Activated CD8-positive, alpha-beta memory T cell treated with anti-CD3 and anti-CD28 coated beads for 48 hours (primary cell): Measurements from ENCODE around the gene KRT13.

Experiments
- DNase-seq, 3 experiments: peaks; one replicate each; pipeline ENCODE4 v3.0.0-alpha.2; 2020; ENCODE audit warnings: low read depth in 2 of 3, low spot score in 2 of 3

Gene KRT13

DNA sequence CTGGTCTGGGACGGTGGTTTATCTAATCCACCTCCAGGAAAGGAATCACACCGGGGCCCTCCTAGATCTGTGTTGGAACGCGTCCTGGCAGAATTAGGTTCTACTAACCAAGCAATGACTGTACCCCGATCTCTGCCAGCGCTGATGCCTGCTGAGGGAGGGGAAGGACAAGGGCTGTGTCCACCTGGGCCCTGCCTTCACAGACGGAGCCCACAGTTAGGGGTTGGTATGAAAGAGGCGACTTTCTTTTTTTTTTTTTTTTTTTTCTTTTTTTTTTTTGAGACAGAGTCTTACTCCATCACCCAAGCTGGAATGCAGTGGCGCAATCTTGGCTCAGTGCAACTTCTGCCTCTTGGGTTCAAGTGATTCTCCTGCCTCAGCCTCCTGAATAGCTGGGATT lies 32.6 kb upstream of the KRT13 start:
- DNase-seq = no peak

DNA sequence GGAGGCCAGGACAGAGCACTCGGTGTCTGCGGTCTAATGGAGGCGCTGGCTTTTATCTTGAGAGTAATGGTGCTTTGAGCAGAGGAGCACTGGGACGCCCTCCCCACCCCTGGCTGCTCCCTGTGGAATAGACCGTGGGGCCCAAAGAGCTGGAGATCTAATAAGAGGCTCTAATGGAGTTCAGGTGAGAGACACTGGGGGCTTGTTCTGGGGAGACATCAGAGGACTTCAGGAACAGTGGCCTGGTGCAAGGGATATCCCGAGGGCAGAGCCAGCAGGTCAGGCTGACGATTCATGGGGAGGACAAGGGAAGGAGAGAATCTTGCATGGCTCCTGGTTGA lies 32.2 kb upstream of the KRT13 start:
- no peak for DNase-seq

DNA sequence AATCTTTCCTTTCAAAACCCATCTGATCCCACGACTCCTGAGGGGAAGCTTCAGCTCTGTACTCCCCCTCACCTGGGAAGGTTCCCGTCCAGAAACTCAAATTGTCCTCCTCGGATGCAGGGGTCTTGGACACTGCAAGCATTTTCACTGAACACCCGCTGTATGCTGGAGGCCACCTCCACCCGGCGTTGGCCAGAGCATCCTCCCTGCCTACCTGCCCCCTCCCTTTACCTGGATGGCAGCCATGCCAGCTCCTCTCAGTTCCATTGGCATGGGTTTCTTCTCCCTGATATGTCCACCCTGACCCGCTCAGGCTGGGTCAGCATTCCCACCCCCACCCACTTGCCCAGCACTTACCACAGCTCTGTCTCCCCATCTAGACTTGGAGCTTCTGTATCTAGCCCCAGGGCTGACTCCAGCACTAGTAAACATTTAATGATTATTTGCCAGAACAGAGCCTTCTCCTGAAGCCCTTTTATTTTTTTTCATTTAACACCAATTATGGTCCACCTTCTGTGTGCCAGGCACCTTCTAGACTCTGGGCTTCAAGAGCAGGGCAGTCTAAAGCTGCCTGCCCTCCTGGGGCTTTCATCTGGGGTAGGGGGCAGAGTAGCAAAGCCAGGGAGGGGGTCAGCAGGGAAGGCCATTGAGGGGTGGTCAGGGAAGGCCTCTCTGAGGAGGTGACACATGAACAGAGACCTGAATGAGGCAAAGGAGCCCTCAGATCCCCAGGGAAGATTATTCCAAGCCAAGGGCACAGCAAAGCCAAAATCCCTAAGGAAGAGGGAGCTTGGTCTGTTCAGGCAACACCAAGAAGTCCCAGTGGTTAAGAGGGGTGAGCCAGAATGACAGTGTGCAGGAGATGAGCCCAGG lies 31.6 kb upstream of the KRT13 start:
- DNase-seq = no peak

DNA sequence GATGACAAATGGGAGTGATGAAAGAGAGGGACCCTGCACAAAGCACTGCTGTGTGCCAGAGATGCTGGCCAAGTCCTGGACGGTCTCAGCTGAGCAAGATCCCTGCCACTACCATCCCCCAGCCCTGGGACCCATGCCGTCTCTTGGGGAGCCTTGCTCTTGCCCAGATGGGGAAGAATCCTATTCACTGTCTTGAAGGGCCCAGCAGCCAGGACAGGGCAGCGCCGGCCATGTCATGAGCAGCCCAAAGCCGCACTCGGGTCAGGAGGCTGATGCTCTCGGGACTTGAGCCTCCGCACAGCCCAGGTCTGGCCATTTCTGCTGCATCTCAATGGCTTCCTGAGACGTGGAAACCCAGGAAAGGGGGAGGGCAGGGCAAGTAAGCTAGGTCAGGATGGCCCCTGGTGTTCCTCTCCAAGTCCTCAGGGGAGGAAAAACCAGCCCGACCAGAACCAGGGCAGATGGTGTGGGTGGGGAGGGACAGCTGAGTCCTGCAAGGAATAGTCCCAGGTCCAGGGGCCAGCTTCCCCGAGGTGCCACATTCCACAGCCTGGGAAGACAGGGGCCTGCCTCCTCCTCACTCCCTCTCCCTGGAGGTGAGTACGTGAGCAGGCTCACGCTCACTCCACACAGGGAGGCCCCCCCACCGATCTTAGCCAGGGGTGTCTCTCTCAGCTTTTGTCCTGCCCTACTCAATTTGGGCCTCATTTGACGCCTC lies 30.5 kb upstream of the KRT13 start:
- no peak for DNase-seq

DNA sequence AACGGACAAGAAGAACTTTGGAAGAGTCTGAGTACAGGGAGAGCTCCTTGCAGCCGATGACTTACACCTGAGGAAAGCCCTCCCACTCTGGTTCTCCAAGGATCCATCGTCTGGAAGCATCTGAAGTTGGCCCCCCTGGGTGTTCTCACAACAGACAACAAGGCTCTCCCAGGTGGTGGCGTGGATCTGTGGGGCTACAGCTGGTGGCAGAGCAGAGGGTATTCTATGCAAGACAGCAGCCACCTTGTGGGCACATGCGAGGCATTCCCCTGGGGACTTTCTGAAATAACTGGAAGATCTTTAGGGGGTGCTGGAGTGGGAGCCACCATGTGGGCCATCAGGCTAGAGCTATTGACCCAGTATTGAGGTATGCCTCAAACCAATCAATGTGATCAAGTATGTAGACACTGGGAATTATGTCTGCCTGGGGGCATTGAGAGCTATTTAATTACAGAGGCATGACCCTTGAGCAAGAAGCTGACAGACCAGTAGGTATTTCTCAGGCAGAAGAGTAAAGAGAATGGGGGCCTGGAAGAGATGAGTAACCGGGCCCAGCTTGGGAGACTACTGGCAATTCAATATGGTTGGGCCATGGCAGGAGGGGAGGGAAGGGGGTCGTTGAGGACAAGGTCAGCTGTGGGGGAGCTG lies 29.6 kb upstream of the KRT13 start:
- DNase-seq = no peak

DNA sequence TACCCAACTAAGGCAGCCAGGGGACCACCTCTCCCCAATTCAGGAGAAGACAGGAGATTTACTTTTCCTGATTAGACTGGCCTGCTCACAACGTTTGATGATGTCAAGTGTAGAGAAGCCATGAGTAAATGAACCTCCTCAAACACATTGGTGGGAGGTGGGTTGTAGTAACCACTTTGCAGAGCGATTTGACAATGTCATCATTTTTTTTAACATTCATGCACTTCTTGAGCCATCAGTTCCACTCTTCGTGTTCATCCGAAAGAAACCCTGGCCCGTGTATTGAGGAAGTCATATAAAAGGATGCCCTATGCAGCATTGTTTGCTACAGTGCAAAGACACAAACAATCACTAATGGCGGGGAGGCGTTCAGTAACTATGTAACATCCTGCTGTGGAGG lies 28.2 kb upstream of the KRT13 start:
- DNase-seq = no peak

DNA sequence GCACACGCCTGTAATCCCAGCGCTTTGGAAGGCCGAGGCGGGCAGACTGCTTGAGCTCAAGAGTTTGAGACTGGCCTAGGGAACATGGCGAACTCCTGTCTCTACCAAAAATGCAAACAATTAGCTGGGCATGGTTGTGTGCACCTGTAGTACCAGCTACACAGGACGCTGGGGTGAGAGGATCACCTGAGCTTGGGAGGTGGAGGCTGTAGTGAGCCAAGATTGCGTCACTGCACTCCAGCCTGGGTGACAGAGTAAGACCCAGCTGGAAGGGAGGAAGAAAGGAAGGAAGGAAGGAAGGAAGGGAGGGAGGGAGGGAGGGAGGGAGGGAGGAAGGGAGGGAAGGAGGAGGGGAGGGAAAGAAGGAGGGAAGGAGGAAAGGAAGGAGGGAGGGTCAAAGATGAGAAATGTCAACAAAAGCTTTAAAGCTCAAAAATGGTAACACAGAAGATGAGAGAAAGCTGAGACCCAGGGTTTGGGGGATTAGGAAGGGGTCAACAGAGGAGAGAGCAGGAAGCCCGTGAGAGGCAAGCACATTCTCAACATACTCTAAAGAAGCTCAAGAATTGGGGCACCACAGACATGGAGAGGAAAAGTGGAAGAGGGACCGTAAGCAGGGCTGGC lies 27.6 kb upstream of the KRT13 start:
- no peak for DNase-seq

DNA sequence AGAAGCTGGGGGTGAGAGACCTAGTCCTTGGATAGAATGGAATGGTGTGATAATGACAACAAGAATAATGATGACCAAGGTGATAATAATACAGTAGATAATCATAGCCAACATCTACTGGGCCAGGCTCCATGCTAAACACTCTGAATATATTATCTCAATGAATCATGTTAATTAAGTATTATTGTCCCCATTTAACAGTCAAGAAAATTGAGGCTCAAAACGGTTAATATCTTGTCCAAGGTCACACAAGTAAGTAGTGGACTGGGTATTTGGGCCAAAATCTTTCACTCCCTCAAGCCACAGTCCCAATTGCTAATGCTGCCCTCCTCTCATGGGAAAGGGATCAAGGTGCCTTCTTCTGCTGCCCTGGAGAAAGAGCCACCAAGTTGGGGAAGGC lies 26.6 kb upstream of the KRT13 start:
- DNase-seq = no peak

DNA sequence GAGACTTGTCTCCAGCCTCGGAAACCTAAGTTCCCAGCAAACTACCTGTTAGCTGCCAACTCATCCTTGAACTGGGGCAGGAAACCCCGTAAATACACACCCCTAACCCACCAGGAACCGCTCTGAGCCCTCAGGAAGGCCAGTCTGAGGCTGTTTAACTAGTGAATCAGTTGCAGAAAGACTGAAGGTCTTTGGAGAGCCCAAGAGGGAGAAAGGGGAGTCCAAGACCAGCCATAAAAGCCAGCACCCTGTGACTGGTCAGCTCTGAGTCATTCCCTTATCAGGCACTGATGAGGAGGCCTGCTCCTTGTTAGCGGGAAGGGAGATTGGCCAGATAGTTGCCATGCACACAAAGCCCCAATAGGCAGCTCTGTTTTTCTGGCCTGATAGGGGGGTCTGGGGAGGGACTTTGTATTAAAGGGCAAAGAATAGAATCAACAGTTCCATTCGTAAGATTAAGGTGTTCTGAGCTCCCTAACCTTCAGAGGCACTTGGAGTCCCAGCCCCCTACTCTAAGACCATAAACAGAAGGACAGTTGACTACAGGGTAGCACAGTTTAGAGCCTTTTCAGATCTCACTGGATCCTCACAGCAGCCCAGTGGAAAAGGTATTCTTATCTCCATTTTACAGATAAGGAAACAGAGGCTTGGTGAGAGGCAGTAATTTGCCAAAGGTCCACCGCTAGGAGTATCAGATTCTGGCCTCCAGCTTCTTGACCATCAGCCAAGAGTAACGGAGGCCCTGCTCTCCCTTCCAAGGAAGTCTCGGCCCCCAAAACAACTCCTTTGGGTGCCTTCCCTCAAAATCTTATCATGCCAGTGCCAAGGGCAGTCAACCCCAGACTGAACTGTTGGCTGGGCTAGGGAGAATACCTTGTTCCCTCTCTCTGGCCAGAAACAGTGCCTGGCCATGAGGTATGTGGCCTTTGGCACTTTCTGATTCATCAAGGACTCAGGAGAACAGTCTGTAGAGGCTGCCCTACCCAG lies 24.9 kb upstream of the KRT13 start:
- DNase-seq = no peak

DNA sequence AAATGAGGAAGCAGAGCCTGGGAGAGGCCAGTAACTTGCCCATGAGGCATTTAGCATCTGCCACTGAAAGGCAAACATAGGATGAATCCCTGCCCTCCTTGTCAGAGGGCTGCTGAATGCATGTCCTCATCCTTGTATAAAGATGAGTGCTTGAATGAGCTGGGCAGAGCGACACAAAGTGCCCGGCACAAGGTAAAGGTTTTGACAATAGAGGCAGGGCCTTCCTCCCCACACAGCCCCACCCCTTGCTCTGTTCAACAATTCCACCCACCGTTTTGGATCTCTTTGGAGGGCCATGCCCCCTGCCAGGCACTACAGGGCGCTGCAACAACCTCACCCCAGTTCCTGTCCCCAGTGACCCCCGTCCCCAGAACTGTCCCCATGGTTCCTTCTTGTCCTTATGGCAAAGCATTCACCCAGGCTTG lies 24.1 kb upstream of the KRT13 start:
- no peak for DNase-seq

DNA sequence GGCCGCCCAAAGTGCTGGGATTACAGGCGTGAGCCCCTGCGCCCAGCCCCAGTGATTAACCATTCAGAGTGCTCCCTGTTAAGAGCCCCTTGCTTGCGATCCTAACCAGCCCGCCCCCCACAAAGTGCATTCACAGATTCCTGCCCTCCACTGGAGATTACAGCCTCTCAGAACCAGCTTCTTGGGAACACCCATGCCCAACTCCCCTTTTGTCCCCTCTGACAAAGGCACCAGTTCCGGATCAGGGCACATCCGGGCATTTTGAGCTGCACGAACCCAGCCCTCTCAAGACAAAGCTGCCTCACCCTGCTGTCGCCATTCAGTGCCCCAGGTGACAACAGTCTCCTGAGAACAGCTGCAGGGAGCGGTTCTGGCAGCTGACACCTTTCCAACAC lies 23.5 kb upstream of the KRT13 start:
- no peak for DNase-seq

DNA sequence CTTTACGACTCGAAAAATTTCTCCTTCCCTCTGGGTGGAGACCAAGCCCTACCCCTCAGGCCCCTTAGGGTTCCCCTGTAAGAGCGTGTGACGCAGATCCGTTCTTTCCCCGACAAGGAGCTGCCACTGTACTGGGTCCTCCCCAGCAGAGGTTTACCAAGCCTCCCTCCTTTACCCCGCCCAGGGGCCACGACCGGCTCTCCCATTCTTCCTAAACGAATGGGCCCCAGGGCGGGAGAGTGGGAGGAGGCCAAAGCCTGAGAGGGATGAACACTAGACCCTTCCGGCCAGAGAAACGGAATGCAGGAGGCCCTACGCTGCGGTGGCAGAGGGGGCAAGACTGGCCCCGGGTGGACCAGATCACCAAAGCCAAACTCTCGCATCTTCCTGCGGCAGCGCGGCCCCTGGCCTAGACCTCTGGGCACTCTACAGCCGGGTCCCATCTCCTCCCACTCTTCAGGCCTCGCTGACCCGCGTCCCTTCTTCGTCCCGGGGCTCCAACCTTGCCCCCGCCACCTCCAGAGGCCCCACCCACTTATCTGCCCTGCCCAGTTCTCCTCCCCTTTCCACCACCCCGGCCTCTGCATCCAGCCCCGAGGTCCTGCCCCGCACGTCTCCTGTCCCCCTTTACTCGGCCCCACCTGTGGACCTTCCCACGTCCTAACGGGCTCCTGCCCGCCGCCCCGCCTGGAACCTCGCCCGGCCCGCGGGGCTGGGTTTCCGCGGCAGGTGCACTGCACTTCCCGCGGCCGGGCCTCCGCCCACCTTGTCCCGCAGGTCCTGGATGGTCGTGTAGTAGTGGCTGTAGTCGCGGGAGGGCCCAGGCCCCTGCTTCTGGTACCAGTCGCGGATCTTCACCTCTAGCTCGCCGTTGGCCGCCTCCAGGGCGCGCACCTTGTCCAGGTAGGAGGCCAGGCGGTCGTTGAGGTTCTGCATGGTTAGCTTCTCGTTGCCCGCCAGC lies 21.9 kb upstream of the KRT13 start:
- DNase-seq = no peak

DNA sequence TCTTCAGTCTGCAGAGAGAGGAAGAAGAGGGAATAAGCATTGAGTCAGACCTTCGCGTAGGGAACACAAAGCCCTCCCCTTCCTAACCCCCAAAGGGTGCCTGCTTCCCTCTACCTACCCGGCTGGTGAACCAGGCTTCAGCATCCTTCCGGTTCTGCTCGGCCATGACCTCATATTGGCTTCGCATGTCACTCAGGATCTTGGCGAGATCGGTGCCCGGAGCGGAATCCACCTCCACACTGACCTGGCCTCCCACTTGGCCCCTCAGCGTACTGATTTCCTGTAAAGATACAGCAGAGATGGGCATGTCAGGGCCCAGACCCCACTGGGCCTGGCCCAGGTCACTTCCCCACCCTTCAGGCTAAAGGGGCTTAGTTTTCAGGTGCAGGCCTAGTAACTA lies 18.8 kb upstream of the KRT13 start:
- DNase-seq = no peak

DNA sequence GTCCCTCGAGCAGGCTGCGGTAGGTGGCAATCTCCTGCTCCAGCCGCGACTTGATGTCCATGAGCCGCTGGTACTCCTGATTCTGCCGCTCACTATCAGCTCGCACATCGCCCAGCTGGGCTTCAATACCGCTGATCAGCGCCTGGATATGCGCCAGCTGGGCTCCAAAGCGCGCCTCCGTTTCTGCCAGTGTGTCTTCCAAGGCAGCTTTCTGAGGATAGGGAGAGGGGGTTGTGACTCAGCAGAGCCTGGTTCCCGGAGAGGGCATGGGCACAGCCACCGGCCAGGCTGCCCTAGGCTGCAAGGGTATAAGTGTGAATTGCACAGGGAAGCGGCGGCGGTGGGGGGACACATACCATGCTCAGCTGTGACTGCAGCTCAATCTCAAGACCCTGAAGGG lies 18.4 kb upstream of the KRT13 start:
- DNase-seq = no peak

DNA sequence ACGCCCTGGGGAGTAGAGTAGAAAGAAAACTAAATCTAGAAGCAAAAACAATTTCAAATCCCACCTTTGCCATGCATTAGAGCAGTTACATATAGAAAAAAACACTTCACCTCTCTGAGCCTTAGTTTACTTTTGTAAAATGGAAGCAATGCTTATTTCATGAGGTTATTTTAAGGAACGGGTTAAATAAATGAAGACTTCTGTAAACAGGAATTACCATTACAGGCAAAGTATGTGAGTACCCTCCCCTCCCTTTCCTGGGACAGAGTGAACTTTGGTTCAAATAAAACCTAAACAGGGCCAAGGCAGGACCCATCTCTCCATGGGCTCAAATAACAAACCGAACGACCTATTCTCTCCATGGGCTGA lies 17.8 kb upstream of the KRT13 start:
- DNase-seq = no peak

DNA sequence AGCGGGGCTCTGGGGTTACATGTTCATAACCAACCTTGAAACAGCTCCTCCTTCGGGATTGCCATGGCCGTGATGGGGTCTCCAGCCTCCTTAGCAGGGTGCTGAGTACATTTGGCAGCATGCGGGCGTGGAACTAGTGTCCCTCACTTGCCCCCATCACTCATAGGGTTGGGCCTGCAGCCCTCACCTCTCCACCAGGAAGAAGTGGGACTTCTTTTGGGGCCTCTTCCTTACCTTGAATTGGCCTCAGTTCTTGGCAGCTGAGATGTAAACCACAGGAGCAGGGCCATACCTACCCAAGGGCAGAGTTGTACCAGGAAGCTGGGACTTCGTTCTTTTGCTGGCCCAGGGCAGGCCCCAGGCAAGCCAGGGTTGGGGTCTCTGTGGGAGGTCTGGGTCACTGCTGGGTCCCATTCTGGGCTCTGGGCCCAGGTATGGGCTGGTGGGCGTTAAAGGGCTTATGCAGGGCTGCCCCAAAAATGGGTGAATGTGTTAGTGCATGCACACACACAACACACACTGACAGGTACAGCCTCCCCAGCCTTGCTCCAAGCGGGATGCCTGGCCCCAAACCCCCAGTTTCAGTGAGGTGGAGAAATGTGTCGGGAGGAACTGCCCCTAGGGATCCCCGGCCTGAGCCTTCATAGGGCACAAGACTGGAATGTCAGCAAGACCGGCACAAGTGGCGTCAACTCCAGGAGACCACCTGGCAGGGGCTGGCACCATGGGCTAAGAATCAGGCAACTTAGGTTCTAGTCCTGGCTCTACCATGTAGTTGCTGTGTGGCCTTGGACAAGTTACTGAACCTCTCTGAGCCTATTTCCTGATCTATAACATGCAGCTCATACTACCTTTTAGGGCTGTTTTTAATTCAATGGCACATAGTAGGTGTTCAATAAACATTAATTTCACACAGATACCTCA lies 17.2 kb upstream of the KRT13 start:
- DNase-seq = no peak

DNA sequence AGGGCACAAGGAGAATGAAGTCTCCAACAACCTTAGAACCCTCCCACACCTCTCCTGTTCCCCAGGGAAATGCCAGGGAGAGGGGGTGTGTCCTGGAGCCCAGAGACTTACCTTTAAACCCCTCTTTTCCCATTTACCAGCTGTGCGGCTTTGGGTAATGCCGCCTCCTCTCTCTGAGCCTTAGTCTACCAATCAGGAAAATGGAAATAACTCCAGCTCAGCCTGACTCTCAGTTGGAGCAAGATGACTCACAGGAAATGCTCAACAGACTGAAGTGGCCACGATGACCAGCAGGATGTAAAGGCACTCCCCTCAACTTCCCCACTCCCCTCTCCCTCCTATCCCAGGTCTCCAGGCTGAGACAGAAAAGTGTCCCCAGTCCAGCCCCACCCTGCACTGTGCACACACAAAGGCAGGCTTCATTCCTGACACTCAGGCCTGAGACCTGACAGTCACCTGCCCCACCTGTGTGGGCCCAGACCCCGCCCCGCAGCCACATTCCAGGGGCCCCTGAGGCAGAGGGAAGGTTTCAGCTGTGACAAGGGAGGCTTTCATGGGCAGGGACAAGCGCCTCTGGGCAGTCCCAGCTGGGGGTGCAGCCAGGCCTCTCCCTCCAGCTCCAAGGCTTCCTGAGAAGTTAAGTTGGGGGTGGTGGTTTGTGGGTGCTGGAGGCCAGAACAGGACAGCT lies 16.3 kb upstream of the KRT13 start:
- DNase-seq = no peak
